Right lobe of liver (tissue), 6 donors: ENCODE results near the gene DCLRE1A. TPM values are rescaled to one million over a fixed set of nuclear protein-coding genes. Genes with fewer than 3 reads are reported as not detected.

Experiments used
- ATAC-seq, 4 donors: fragments of 200-7000 bp; cut with Tn5 transposase; one replicate each; pipeline ENCODE4 v1.9.1; 2020; ENCODE audit warnings: mild to moderate bottlenecking in 4 of 4, moderate library complexity in 4 of 4
- DNase-seq, 3 donors: peaks; one replicate each; pipeline ENCODE4 v3.0.0-alpha.2; 2020
- H3K27ac ChIP-seq, 3 donors: fragments of 200-600 bp; one replicate each; pipeline ENCODE4 v1.8.0; 2022
- H3K27me3 ChIP-seq, 2 donors: fragments of 200-600 bp; one replicate each; pipeline ENCODE4 v1.8.0; 2022
- H3K36me3 ChIP-seq, 4 donors: fragments of 200-600 bp; sonication (generic) in 1 of 4; one replicate each; pipeline versions ENCODE4 v1.5.1 to v1.8.0; 2017 to 2022; ENCODE audit warnings: control low read depth in 1 of 4
- H3K4me1 ChIP-seq, 4 donors: fragments of 200-600 bp; sonication (generic) in 1 of 4; one replicate each; pipeline versions ENCODE4 v1.5.1 to v1.8.0; 2017 to 2022; ENCODE audit warnings: control low read depth in 1 of 4
- H3K4me3 ChIP-seq, 3 donors: fragments of 200-600 bp; one replicate each; pipeline ENCODE4 v1.8.0; 2022
- H3K9me3 ChIP-seq, 4 donors: fragments of 200-600 bp; sonication (generic) in 1 of 4; one replicate each; pipeline versions ENCODE4 v1.5.1 to v1.8.0; 2017 to 2022; ENCODE audit warnings: control low read depth in 1 of 4
- CTCF ChIP-seq, 4 donors: fragments of 200-600 bp in 3 of 4; fragments of 450-650 bp in 1 of 4; IDR thresholded peaks; one replicate each; pipeline versions ENCODE4 v1.5.1 to v1.8.0; 2016 to 2022; ENCODE audit warnings: antibody characterized with exemption in 4 of 4, mild to moderate bottlenecking in 2 of 4
- POLR2A ChIP-seq: fragments of 450-650 bp; IDR thresholded peaks from one replicate; pipeline ENCODE4 v1.6.1; 2017; ENCODE audit warnings: antibody characterized with exemption, mild to moderate bottlenecking
- WGBS: methylation state at CpG from one replicate; pipeline ENCODE4 v1.1.6; 2018; ENCODE audit warnings: low coverage, low lambda C conversion rate; ENCODE audit not compliant: insufficient coverage; ENCODE audit errors: missing lambda C conversion rate; 5-methylcytosine and 5-hydroxymethylcytosine counted together
- intact Hi-C, 2 donors: fragments of 100-400 bp; cut with DNase I; formaldehyde crosslinking; loops; one replicate each; pipeline versions ENCODE4 v1.11.2 to v1.14.1; 2022
- total RNA-seq, 6 experiments: library from RNA; depleted of rRNA in 2 of 6; stranded (reverse); fragments of >200 nt in 2 of 6; fragmentation: NEBNext Ultra II Directional in 3 of 6; extraction: Animal tissue kit (Norgen Biotek cat#: 25700) in 3 of 6; gene quantifications; one replicate each; pipeline versions ENCODE4 v1.1.0 to v1.2.4, GENCODE V29; 2016 to 2023
- donor health status: DM: no; HTN: yes; CAD: no.
- donor health status: DM: no; HTN: no; CAD: no.
- donor health status: DM: no; HTN: no; CAD: no.
- donor health status: DM: no; HTN: yes; CAD: no.
- donor health status: DM: no; HTN: yes; CAD: no.

The DCLRE1A gene
- total RNA-seq, 6 experiments from 2014 or later = 4.5 to 8.3 (median 5.9) TPM

DNA sequence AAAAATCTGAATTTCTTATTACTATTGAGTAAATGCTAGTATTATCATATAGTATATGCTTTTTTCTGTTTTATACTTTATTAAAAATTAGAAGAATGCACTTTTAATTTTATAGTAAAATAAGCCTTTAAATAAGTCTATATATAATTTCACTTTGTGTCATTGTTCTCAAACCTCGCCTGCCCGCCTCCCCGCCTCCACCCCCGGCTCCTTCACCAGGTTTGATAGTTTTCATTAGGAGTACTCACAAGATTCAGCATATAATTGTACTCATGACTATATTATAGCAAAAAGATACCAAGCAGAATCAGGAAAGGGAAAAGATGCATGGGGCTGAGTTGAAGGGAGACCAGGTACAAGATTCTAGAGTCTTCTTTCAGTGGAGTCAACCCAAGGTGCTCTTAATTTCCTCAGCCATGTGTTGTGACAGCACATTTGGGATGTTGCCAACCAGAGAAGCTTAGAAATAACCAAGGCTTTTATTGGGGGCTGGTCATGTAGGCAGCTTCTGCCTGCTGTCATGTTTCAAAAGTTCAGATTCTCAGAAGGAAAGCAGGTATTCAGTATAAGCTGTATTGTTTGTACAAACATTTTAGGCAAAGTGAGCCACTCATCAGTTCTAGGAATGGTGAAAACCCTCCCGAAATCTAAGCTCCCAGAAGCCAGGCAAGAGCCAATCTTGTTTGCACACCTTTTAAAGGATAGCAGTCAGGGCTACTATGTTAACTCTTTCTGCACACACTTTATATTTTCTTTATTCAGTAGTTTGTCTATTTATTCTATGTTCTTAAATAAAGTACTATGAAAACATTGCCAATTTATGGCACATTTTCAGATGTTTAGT, 12.9 kb upstream of the DCLRE1A start:
- H3K36me3 ChIP-seq = peaks cover 0 to 1% (median 0%) of the 10 kb centered on the region in 4 donors
- ATAC-seq (no peak), DNase-seq (no peak)
- H3K9me3 ChIP-seq = no peaks in the 10 kb centered on the region
- peaks cover 0 to 5% (median 0%) of the 10 kb centered on the region in 4 donors for H3K4me1 ChIP-seq
- H3K27me3 ChIP-seq = no peaks in the 10 kb centered on the region
- no peak overlapping the region for H3K27ac ChIP-seq
- 89% methylated on average over 4 of the region's 5 CpGs for WGBS
- intact Hi-C loops = no loop called here
- H3K4me3 ChIP-seq = no peak overlapping the region
- TF ChIP-seq POLR2A = no peak
- TF ChIP-seq CTCF (IDR thresholded peaks at IDR 0.05) = no peak

DNA sequence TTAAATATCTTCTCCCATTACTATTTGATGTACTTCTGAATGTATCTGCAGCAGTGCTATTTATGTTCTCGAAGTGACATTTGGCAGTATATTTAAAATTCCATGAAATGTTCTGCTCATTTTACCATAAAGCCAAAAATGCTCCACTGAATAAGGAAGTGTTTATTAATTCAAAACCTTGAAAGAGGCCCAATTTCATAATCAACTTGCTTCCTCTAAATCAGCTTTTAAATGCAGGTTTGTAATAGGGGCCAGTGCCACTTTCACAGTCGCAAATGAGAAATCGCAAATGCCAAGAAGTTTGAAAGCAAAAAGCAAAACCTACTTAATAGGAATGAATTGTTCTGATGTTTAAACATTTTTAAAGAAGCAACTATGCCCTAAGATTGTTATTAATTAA, 12.0 kb upstream of the DCLRE1A start:
- no peak for DNase-seq
- WGBS = 63% methylated on average over 3 of the region's 3 CpGs
- H3K36me3 ChIP-seq = peaks cover 0 to 7% (median 0%) of the 10 kb centered on the region in 4 donors
- peaks cover 0 to 5% (median 0%) of the 10 kb centered on the region in 4 donors for H3K4me1 ChIP-seq
- TF ChIP-seq POLR2A = no peak
- TF ChIP-seq CTCF (IDR thresholded peaks at IDR 0.05) = no peak
- H3K27ac ChIP-seq = no peak overlapping the region
- intact Hi-C loops = no loop called here
- H3K27me3 ChIP-seq = no peaks in the 10 kb centered on the region
- no peak overlapping the region for H3K4me3 ChIP-seq
- no peaks in the 10 kb centered on the region for H3K9me3 ChIP-seq
- ATAC-seq = no peak

DNA sequence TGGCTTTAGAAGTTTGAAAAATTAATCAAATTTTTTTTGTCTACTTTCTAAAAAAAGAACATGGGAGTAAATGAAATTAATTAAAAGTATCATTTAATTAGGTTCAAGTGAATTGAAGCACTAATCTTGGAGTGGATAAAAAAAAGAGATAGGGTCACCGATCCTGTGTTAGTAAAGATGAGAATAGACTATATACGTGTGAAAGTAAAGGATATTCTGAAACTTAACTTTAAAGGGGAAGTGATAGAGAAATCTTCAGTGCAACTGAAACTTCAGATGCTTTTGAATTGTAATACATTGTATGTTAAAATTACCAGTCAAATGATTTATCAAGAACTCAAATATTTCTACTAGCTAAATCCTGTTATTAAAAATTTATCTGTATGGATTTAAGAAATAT, 5.4 kb upstream of the DCLRE1A start:
- intact Hi-C loops = no loop called here
- Histone ChIP-seq H3K27me3 (no peaks in the 10 kb centered on the region), H3K36me3 (peaks cover 0 to 12% (median under 1%) of the 10 kb centered on the region in 4 donors), H3K9me3 (no peaks in the 10 kb centered on the region), H3K27ac (peak overlapping the region in 2 of 3 donors; percentile 97), H3K4me1 (peaks cover 0 to 43% (median 11%) of the 10 kb centered on the region in 4 donors), H3K4me3 (no peak overlapping the region)
- WGBS = 35% methylated on average over 2 of the region's 2 CpGs
- TF ChIP-seq CTCF (IDR thresholded peaks at IDR 0.05) (no peak), POLR2A (no peak)
- ATAC-seq (no peak), DNase-seq (no peak)

- Histone ChIP-seq H3K9me3 (no peaks in the 10 kb centered on the region), H3K4me3 (no peak overlapping the region), H3K27me3 (no peaks in the 10 kb centered on the region), H3K27ac (peak overlapping the region in 2 of 3 donors; percentile 97), H3K36me3 (peaks cover 0 to 12% (median under 1%) of the 10 kb centered on the region in 4 donors), H3K4me1 (peaks cover 0 to 43% (median 11%) of the 10 kb centered on the region in 4 donors)
- WGBS = 41% methylated on average over 2 of the region's 2 CpGs
- TF ChIP-seq CTCF (IDR thresholded peaks at IDR 0.05) = no peak
- no peak for TF ChIP-seq POLR2A
- intact Hi-C loops = no loop called here
- ATAC-seq = peak in 2 of 4 donors; percentile 3 to 34
- DNase-seq = no peak
These were observed 4.7 kb upstream of the DCLRE1A start for GRCh38 chr10:113858541-113858940.
